ENCODE results near the gene MINAR1.

MINAR1 gene

GRCh38 chr15:79431636-79432344 is at the start of gene MINAR1:
TSS of gene MINAR1 (plus strand) at chr15:79432336. CDS start at chr15:79456148, 23,812 bp downstream.
- H3K4me3 Mint-ChIP-seq = no peak within 1 kb of the TSS
- H3K9me3 Mint-ChIP-seq = no peaks in the 10 kb centered on the region
- no peak within 1 kb of the TSS for H3K27ac Mint-ChIP-seq
- peak; percentile 48 for ATAC-seq
- DNase-seq (ENCODE audit: low spot score in 2 of 2) = peak in 1 of 2 donors; percentile 48
- no peaks in the 10 kb centered on the region for H3K36me3 Mint-ChIP-seq
- no peaks in the 10 kb centered on the region for H3K4me1 Mint-ChIP-seq

DNA sequence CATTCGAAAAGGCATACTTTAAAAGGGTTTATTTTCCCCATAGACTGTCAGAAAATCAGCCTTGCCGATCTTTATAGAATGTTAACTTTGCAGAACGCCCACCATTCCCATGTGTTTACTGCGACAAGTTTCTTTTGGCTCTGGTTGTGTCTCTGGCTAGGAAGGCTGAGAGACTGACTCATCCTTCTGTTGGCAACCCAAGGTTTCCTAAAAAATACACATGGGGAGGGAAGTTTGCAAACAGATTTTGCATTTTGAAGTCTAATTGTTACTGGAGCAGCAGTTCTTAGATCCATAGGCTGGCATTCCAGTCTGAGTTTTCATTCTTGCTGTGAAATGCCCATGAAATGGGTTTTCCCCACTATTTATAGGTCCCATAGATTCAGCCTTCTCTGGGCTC is 37.9 kb upstream of the MINAR1 start:
- Mint-ChIP-seq H3K9me3 (no peaks in the 10 kb centered on the region), H3K27ac (no peak overlapping the region), H3K4me3 (no peak overlapping the region), H3K36me3 (no peaks in the 10 kb centered on the region), H3K4me1 (no peaks in the 10 kb centered on the region)
- no peak for ATAC-seq
- no peak for DNase-seq (ENCODE audit: low spot score in 2 of 2)

DNA sequence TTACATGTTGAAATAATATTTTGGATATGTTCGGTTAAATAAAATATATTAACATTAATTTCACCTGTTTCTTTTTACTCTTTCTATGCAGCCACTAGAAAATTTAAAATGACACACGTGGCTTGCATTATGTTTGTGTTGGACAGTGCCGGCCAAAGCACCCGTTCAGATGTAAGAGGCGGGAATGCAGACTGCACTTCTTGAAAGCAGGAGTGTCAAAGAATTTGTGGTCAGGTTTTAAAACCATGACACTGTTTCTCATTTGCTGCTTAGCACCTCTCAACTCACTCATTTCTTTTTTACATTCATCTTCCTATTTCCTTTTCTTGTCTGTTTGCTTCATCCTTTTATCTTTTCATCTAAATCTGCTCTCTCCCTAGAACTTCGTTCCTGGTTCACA is 35.3 kb upstream of the MINAR1 start:
- Mint-ChIP-seq H3K4me3 (no peak overlapping the region), H3K4me1 (no peaks in the 10 kb centered on the region), H3K9me3 (no peaks in the 10 kb centered on the region), H3K27ac (no peak overlapping the region), H3K36me3 (no peaks in the 10 kb centered on the region)
- DNase-seq (ENCODE audit: low spot score in 2 of 2) (no peak), ATAC-seq (no peak)

DNA sequence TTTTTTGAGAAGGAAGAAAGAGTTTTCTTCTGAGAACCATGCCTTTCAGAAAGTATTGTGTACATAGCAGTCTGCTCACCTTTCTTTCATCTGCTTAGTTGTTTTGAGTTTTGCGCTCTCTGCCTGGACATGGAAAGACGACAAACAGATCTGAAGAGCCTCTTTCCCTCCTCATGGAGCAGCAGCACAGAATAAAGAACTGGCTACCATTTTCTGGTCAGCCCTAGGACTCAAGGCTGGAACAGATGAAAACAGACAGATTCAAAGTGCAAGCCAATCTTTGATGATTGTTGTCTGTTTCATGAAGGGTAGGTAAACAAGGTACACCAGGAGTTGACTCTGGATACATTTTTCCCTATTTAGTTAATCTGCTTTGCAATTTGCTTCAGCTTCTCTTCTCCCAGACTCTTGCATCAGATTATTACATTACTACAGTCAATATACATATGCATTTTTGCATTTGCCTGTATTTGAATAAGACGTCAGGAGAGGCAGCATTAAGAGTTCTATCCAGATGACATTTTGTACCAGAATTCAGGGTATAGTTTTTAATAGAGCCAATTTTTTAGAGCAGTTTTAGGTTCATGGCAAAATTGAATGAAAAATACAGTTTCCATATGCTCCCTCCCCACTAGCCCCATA is 34.7 kb upstream of the MINAR1 start:
- ATAC-seq (no peak), DNase-seq (ENCODE audit: low spot score in 2 of 2) (no peak)
- no peak overlapping the region for H3K27ac Mint-ChIP-seq
- H3K4me1 Mint-ChIP-seq = no peaks in the 10 kb centered on the region
- H3K4me3 Mint-ChIP-seq = no peak overlapping the region
- no peaks in the 10 kb centered on the region for H3K36me3 Mint-ChIP-seq
- no peaks in the 10 kb centered on the region for H3K9me3 Mint-ChIP-seq

DNA sequence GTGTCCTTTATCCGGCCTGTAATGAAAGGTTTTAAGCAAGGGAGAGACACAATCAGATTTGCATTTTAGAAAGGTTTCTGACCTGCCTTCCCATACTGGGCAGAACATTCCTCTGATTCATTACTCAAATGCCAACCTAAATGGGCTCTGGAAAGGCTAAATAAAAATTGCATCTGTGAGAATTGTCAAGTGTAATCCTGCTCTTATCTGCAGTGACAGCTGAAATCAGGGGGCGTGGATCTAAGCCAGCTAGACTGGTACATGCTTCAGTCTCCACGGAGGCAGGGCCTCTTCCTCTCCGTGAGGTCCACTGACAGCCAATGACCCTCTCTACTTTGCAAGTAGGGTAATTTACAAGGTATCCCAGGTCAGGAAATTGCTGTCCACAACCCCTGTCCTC is 32.5 kb upstream of the MINAR1 start:
- Mint-ChIP-seq H3K4me1 (no peaks in the 10 kb centered on the region), H3K9me3 (no peaks in the 10 kb centered on the region), H3K27ac (no peak overlapping the region), H3K4me3 (no peak overlapping the region), H3K36me3 (no peaks in the 10 kb centered on the region)
- ATAC-seq (no peak), DNase-seq (ENCODE audit: low spot score in 2 of 2) (no peak)

DNA sequence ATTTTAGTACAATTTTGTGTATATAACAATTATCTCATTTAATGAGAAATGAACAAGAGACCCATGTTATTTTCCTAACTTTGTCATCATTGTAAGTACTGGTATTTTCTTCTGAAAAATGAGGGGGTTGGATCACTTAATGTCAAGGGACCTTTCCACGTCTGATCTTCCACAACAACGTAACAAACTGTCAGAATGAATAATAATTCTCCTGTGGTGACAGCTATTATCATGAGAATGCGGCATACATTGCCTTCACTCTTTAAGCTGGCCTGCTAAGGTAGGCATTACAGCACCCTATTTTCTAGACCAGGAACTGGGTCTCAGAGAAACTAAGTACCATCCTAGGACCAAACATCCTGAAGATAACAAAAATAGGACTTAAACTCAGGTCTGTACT is 31.5 kb upstream of the MINAR1 start:
- H3K36me3 Mint-ChIP-seq = no peaks in the 10 kb centered on the region
- H3K9me3 Mint-ChIP-seq = no peaks in the 10 kb centered on the region
- DNase-seq (ENCODE audit: low spot score in 2 of 2) (no peak), ATAC-seq (no peak)
- H3K4me1 Mint-ChIP-seq = no peaks in the 10 kb centered on the region
- H3K4me3 Mint-ChIP-seq = no peak overlapping the region
- H3K27ac Mint-ChIP-seq = no peak overlapping the region

DNA sequence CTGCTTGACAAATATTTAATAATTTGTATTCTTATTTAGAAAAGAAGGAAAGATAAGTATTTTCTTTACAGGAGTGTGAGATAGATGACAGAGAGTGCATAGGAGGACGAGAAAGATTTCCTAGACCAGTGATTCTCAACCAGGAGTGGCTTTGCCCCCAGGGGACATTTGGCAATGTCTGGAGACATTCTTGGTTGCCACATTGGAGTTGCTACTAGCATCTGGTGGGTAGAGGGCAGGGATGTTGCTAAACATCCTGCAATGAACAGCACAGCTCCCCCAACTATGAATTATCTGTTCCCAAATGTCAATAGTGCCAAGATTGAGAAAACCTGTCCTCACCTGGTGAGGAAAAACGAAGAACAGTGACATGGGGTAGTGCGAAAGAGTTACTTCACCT is 30.8 kb upstream of the MINAR1 start:
- Mint-ChIP-seq H3K4me1 (no peaks in the 10 kb centered on the region), H3K27ac (no peak overlapping the region), H3K9me3 (no peaks in the 10 kb centered on the region), H3K4me3 (no peak overlapping the region), H3K36me3 (no peaks in the 10 kb centered on the region)
- ATAC-seq (no peak), DNase-seq (ENCODE audit: low spot score in 2 of 2) (no peak)

- H3K4me1 Mint-ChIP-seq = no peaks in the 10 kb centered on the region
- ATAC-seq (no peak), DNase-seq (ENCODE audit: low spot score in 2 of 2) (no peak)
- H3K36me3 Mint-ChIP-seq = no peaks in the 10 kb centered on the region
- H3K4me3 Mint-ChIP-seq = no peak overlapping the region
- no peaks in the 10 kb centered on the region for H3K9me3 Mint-ChIP-seq
- no peak overlapping the region for H3K27ac Mint-ChIP-seq
These were observed 30.0 kb upstream of the MINAR1 start for GRCh38 chr15:79402136-79402535.

DNA sequence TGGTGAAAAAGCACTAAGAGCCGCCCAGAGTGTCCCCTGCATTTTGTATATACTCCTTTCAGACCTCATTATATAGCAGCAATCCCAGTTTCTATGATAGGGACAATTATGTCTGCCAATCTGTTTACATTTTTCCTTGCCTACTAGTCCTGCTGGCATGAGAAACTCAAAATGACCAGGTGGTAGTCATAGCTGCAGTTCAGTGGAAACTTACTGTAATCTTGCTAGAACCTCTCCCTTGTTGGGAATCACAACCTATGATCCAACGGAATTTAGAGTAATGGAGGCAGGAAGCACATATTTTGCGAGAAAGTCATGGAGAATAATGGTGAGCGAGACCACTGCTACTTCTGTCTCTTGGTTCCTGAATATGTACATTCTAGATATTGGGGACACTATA is 28.6 kb upstream of the MINAR1 start:
- H3K27ac Mint-ChIP-seq = no peak overlapping the region
- H3K9me3 Mint-ChIP-seq = no peaks in the 10 kb centered on the region
- ATAC-seq (no peak), DNase-seq (ENCODE audit: low spot score in 2 of 2) (no peak)
- H3K4me1 Mint-ChIP-seq = no peaks in the 10 kb centered on the region
- H3K36me3 Mint-ChIP-seq = no peaks in the 10 kb centered on the region
- H3K4me3 Mint-ChIP-seq = no peak overlapping the region

GRCh38 chr15:79406210-79406609 is 25.9 kb upstream of the MINAR1 start:
- Mint-ChIP-seq H3K27ac (no peak overlapping the region), H3K4me3 (no peak overlapping the region), H3K36me3 (no peaks in the 10 kb centered on the region), H3K4me1 (no peaks in the 10 kb centered on the region), H3K9me3 (no peaks in the 10 kb centered on the region)
- no peak for DNase-seq (ENCODE audit: low spot score in 2 of 2)
- no peak for ATAC-seq

DNA sequence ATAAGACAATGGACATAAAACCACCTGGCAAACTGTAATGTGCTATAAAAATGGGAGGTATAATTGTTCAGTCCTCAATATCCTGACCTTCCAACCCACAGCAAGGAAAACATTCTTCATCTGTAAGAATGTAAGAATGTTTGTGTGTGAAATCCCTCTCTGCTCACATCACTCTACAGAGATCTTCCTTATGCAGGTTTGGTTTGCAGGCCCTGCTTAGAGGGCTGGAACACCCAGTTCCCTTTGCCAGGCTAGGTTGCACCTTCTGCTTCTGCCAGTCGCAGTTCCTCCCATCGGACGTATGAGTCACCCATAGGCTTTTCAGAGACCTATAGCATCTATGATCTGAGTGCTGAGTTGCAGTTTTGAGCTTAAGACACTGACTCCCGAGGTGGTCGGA is 24.1 kb upstream of the MINAR1 start:
- DNase-seq (ENCODE audit: low spot score in 2 of 2) = no peak

DNA sequence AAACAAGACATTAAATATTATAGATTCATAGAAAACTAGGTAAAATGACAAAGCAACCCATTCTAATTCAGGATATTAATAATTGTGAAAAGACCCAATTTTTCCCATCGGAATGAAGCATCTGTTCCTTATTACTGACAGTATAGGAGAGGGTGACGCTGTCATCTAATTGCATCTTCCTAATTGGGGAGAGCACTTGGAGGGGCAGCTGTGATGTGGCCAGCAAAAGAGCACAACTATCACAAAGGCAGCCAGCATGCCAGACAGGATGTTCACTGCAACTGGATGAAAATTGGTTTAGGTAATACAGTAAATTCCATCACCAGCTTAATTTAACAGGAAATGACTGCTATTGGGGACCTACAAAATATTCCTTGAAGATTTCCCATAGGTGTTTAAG is 21.9 kb upstream of the MINAR1 start:
- ATAC-seq (no peak), DNase-seq (ENCODE audit: low spot score in 2 of 2) (no peak)
- Mint-ChIP-seq H3K9me3 (no peaks in the 10 kb centered on the region), H3K4me3 (no peak overlapping the region), H3K4me1 (no peaks in the 10 kb centered on the region), H3K36me3 (peaks cover 6% of the 10 kb centered on the region), H3K27ac (no peak overlapping the region)

More for the DNA sequence above, 24.1 kb upstream of the MINAR1 start:
- Mint-ChIP-seq H3K4me1 (no peaks in the 10 kb centered on the region), H3K4me3 (no peak overlapping the region), H3K9me3 (no peaks in the 10 kb centered on the region), H3K27ac (no peak overlapping the region), H3K36me3 (peaks cover 6% of the 10 kb centered on the region)
- no peak for ATAC-seq

DNA sequence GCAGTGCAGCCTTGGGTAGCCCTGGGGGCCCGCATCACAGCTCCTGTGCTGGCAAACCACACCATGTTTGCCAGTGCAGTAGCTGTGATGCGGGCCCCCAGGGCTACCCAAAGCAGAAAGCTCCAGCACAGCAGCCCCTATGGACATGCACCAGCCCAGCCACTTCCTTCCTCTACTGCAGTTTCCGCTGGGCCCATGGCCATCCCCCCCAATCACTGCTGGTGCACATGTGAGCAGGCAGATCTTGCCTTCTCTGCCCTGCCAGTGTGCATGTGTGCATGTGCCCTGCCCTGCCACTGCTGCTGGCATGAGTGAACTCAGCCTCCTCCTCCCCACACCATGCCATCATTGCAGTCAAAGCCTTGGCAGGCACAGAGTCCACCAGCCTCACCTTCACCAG is 20.1 kb upstream of the MINAR1 start:
- Mint-ChIP-seq H3K9me3 (no peaks in the 10 kb centered on the region), H3K36me3 (peaks cover 6% of the 10 kb centered on the region)

DNA sequence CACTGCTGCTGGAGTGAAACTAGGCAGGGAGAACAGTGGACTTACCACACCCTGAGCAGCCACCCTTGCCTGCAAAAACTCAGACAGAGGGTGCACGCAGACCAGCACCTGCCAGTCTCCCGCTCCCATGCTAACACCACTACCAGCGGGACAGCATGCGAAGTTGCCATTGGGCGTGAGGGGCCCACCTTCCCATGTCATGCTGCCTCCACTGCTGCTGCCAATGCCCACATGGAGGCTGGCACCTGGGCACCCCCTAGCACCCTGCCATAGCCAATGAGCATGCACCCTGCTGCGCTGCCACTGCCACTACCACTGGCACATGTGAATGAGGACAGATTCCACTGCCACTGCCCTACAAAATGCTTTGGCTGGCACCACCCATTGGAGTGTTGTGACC is 19.7 kb upstream of the MINAR1 start:
- peaks cover 6% of the 10 kb centered on the region for H3K36me3 Mint-ChIP-seq
- H3K27ac Mint-ChIP-seq = no peak overlapping the region
- H3K9me3 Mint-ChIP-seq = no peaks in the 10 kb centered on the region
- H3K4me1 Mint-ChIP-seq = no peaks in the 10 kb centered on the region
- H3K4me3 Mint-ChIP-seq = no peak overlapping the region
- DNase-seq (ENCODE audit: low spot score in 2 of 2) (no peak), ATAC-seq (no peak)

More for the DNA sequence above, 20.1 kb upstream of the MINAR1 start:
- Mint-ChIP-seq H3K4me1 (no peaks in the 10 kb centered on the region), H3K27ac (no peak overlapping the region), H3K4me3 (no peak overlapping the region)
- no peak for DNase-seq (ENCODE audit: low spot score in 2 of 2)
- no peak for ATAC-seq

- Mint-ChIP-seq H3K27ac (no peak overlapping the region), H3K4me3 (no peak overlapping the region), H3K36me3 (peaks cover 6% of the 10 kb centered on the region), H3K9me3 (no peaks in the 10 kb centered on the region), H3K4me1 (no peaks in the 10 kb centered on the region)
- ATAC-seq = no peak
- DNase-seq (ENCODE audit: low spot score in 2 of 2) = no peak
These were observed 15.3 kb upstream of the MINAR1 start for GRCh38 chr15:79416876-79417275.

GRCh38 chr15:79418693-79419279 is 13.3 kb upstream of the MINAR1 start:
- Mint-ChIP-seq H3K36me3 (no peaks in the 10 kb centered on the region), H3K4me1 (no peaks in the 10 kb centered on the region), H3K27ac (no peak overlapping the region), H3K4me3 (no peak overlapping the region), H3K9me3 (no peaks in the 10 kb centered on the region)
- no peak for ATAC-seq
- no peak for DNase-seq (ENCODE audit: low spot score in 2 of 2)

Measured in stimulated activated effector memory CD8-positive, alpha-beta T cell treated with anti-CD3 and anti-CD28 coated beads, Interleukin-12 subunit alpha, Interleukin-12 subunit beta, amount 100 ng/mL, for 72 hours (primary cell).